DOHH2 (cell line): ENCODE measurements around the gene TIMM17B.

Source experiments
- H3F3A ChIP-seq: fragments of 200-600 bp; sonication (generic), shearing (Covaris generic); 2 replicates; pipeline ENCODE4 v1.6.0; 2016; ENCODE audit warnings: antibody characterized with exemption, mild to moderate bottlenecking; ENCODE audit not compliant: control insufficient read depth, insufficient read depth
- H3K27ac ChIP-seq: fragments of 200-600 bp; sonication (generic); 2 replicates; pipeline ENCODE4 v1.5.1; 2014; ENCODE audit warnings: low read depth, mild to moderate bottlenecking, low read length, moderate library complexity
- H3K27me3 ChIP-seq: fragments of 200-600 bp; sonication (generic); 2 replicates; pipeline ENCODE4 v1.6.1; 2014; ENCODE audit warnings: mild to moderate bottlenecking, low read length, mixed read lengths; ENCODE audit not compliant: control insufficient read depth
- H3K36me3 ChIP-seq: fragments of 200-600 bp; sonication (generic); 2 replicates; pipeline ENCODE4 v1.6.1; 2014; ENCODE audit warnings: mild to moderate bottlenecking, low read length, moderate library complexity, mixed read lengths; ENCODE audit not compliant: control insufficient read depth
- H3K4me1 ChIP-seq: fragments of 200-600 bp; sonication (generic); 2 replicates; pipeline ENCODE4 v1.6.1; 2014; ENCODE audit warnings: mild to moderate bottlenecking, low read length, mixed read lengths; ENCODE audit not compliant: control insufficient read depth
- H3K4me2 ChIP-seq: fragments of 200-600 bp; sonication (generic); 2 replicates; pipeline ENCODE4 v1.6.0; 2014; ENCODE audit warnings: mild to moderate bottlenecking, low read length, moderate library complexity
- H3K4me3 ChIP-seq: fragments of 200-600 bp; sonication (generic); 2 replicates; pipeline ENCODE4 v1.5.1; 2014; ENCODE audit warnings: mild to moderate bottlenecking, low read length, mixed read lengths
- H3K79me2 ChIP-seq: fragments of 200-600 bp; sonication (generic); 2 replicates; pipeline ENCODE4 v1.6.1; 2014; ENCODE audit warnings: mild to moderate bottlenecking, low read length, mixed read lengths; ENCODE audit not compliant: control insufficient read depth
- H3K9me2 ChIP-seq: fragments of 200-600 bp; sonication (generic); replicated peaks from 2 replicates; pipeline ENCODE4 v1.6.1; 2014; ENCODE audit warnings: mild to moderate bottlenecking, low read length, mixed read lengths; ENCODE audit not compliant: control insufficient read depth
- H3K9me3 ChIP-seq: fragments of 200-600 bp; sonication (generic); 2 replicates; pipeline ENCODE4 v1.6.1; 2014; ENCODE audit warnings: antibody characterized with exemption, low read length, mixed read lengths; ENCODE audit not compliant: control insufficient read depth, insufficient read depth
- H4K20me1 ChIP-seq: fragments of 200-600 bp; sonication (generic); 2 replicates; pipeline ENCODE4 v1.6.0; 2014; ENCODE audit warnings: low read depth, mild to moderate bottlenecking, antibody characterized with exemption, low read length, moderate library complexity; ENCODE audit not compliant: control insufficient read depth, insufficient read depth
- EZH2phosphoT487 ChIP-seq: fragments of 200-600 bp; sonication (generic); IDR thresholded peaks from 2 replicates; pipeline ENCODE4 v1.6.1; 2017; ENCODE audit warnings: borderline replicate concordance, mild to moderate bottlenecking, antibody characterized with exemption, low read length, moderate library complexity, mixed read lengths
- TF ChIP-seq, protein P1 (sequence below): fragments of 200-600 bp; sonication (generic); IDR thresholded peaks from one replicate; pipeline ENCODE4 v1.5.1; 2014; ENCODE audit warnings: antibody characterized with exemption, mild to moderate bottlenecking, low read depth, low read length; ENCODE audit not compliant: poor library complexity, severe bottlenecking

The TIMM17B gene

GRCh38 chrX:48909703-48910294 is 12.2 kb upstream of the TIMM17B start:
- H3F3A ChIP-seq, result 0 out of 2 replicates have a peak, but pooled peaks cover 13% of the 10 kb centered on the region
- peaks cover 22% of the 10 kb centered on the region for H3K36me3 ChIP-seq
- no peaks in the 10 kb centered on the region for H3K9me2 ChIP-seq
- no peaks in the 10 kb centered on the region for H3K27me3 ChIP-seq
- peaks cover 22% of the 10 kb centered on the region for H3K79me2 ChIP-seq
- no peak overlapping the region for H3K4me2 ChIP-seq
- no peak overlapping the region for H3K27ac ChIP-seq
- no peak for TF ChIP-seq EZH2phosphoT487
- TF ChIP-seq, protein P1, sequence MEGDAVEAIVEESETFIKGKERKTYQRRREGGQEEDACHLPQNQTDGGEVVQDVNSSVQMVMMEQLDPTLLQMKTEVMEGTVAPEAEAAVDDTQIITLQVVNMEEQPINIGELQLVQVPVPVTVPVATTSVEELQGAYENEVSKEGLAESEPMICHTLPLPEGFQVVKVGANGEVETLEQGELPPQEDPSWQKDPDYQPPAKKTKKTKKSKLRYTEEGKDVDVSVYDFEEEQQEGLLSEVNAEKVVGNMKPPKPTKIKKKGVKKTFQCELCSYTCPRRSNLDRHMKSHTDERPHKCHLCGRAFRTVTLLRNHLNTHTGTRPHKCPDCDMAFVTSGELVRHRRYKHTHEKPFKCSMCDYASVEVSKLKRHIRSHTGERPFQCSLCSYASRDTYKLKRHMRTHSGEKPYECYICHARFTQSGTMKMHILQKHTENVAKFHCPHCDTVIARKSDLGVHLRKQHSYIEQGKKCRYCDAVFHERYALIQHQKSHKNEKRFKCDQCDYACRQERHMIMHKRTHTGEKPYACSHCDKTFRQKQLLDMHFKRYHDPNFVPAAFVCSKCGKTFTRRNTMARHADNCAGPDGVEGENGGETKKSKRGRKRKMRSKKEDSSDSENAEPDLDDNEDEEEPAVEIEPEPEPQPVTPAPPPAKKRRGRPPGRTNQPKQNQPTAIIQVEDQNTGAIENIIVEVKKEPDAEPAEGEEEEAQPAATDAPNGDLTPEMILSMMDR, result no peak
- H3K4me3 ChIP-seq, result no peak overlapping the region
- no peaks in the 10 kb centered on the region for H3K9me3 ChIP-seq
- peaks cover 13% of the 10 kb centered on the region for H3K4me1 ChIP-seq
- H4K20me1 ChIP-seq, result no peaks in the 10 kb centered on the region

GRCh38 chrX:48908600-48908999 is 11.0 kb upstream of the TIMM17B start:
- peaks cover 13% of the 10 kb centered on the region for H3K4me1 ChIP-seq
- no peak for TF ChIP-seq EZH2phosphoT487
- TF ChIP-seq, protein P1, result no peak
- H3K4me2 ChIP-seq, result no peak overlapping the region

DNA sequence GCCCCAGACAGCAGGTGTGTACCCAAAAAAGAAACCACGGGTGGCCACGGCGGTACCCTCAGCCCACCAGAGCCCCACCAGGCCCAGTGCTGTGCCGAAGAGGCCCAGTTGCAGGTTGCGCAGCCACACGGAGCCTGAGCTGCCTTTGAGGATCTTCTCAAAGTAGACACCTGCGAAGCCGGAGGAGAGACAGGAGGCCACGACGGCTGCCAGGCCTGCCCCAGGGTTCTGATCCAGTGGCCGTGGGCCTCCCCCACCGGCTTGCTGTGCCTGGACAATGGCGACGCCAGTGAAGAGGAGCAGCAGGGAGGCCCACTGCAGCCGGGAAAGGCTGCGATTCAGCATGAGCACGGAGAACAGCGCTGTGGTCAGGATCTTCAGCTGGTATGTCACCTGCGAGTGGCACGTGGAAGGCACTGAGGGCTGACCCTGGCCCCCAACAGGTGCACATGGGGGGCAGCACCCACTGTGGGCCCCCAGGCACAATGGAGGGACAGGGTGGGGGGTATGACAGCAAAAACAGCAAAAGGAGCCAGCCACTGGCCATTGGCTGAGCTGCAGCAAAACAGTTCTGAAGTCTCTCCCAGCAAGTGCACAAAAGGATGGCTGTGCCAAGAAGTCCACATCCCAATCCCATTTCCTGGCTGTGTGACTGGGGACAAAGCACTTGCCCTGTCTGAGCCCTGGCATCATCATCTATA is 7.7 kb upstream of the TIMM17B start:
- Histone ChIP-seq H3K36me3 (peaks cover 20% of the 10 kb centered on the region), H3K27me3 (no peaks in the 10 kb centered on the region), H3K4me1 (peaks cover 1% of the 10 kb centered on the region), H3K27ac (no peak overlapping the region), H3K4me2 (no peak overlapping the region), H3F3A (no peaks in the 10 kb centered on the region), H4K20me1 (no peaks in the 10 kb centered on the region), H3K9me2 (no peaks in the 10 kb centered on the region), H3K4me3 (no peak overlapping the region), H3K79me2 (peaks cover 15% of the 10 kb centered on the region), H3K9me3 (no peaks in the 10 kb centered on the region)
- no peak for TF ChIP-seq EZH2phosphoT487
- TF ChIP-seq, protein P1, result no peak

More at GRCh38 chrX:48908600-48908999, 11.0 kb upstream of the TIMM17B start:
- Histone ChIP-seq H3K9me3 (no peaks in the 10 kb centered on the region), H3K79me2 (peaks cover 22% of the 10 kb centered on the region), H3K9me2 (no peaks in the 10 kb centered on the region), H4K20me1 (no peaks in the 10 kb centered on the region), H3F3A (0 out of 2 replicates have a peak, but pooled peaks cover 13% of the 10 kb centered on the region), H3K36me3 (peaks cover 10% of the 10 kb centered on the region), H3K27me3 (no peaks in the 10 kb centered on the region), H3K27ac (no peak overlapping the region), H3K4me3 (no peak overlapping the region)
